HG03565 (cell line): ENCODE measurements around the gene BEST1.
"Not testable (repeated sequence)": the region's sequence is repeated elsewhere in the genome, so short reads cannot be mapped to it uniquely, and the experiment has no call there.

Source experiments
- ATAC-seq: cut with Tn5 transposase; IDR thresholded peaks from one replicate; pipeline ENCODE4 v1.9.1; 2021; ENCODE audit warnings: mild to moderate bottlenecking, moderate library complexity; ENCODE audit not compliant: unreplicated experiment

Gene BEST1

GRCh38 chr11:61946894-61947293 is 3.3 kb upstream of the BEST1 start:
- no peak for ATAC-seq

- ATAC-seq: no peak
These were observed 2.5 kb upstream of the BEST1 start for GRCh38 chr11:61947486-61948210.

- ATAC-seq: no peak
These were observed 1.6 kb upstream of the BEST1 start for GRCh38 chr11:61948505-61948904.

- ATAC-seq: no peak
These were observed 749 bp upstream of the BEST1 start for GRCh38 chr11:61949169-61950034.

- no peak for ATAC-seq
These were observed 1.5 kb downstream of the BEST1 start for GRCh38 chr11:61951484-61952135.

- no peak for ATAC-seq
These were observed 2.7 kb downstream of the BEST1 start for GRCh38 chr11:61952882-61953281.

GRCh38 chr11:61953632-61954031 is 3.5 kb downstream of the BEST1 start:
- ATAC-seq: not testable (repeated sequence)

- no peak for ATAC-seq
These were observed 4.1 kb downstream of the BEST1 start for GRCh38 chr11:61954106-61954850.

GRCh38 chr11:61954851-61955421 is 4.8 kb downstream of the BEST1 start:
- no peak for ATAC-seq

GRCh38 chr11:61955422-61956135 is 5.4 kb downstream of the BEST1 start:
- no peak for ATAC-seq

- ATAC-seq: no peak
These were observed 6.3 kb downstream of the BEST1 start for GRCh38 chr11:61956191-61957020.

GRCh38 chr11:61957021-61957770 is 7.0 kb downstream of the BEST1 start:
- ATAC-seq: no peak

- ATAC-seq: no peak
These were observed 8.4 kb downstream of the BEST1 start for GRCh38 chr11:61958590-61958989.

- ATAC-seq: no peak
These were observed 9.0 kb downstream of the BEST1 start for GRCh38 chr11:61959114-61959513.

GRCh38 chr11:61959678-61960077 is 9.5 kb downstream of the BEST1 start:
- ATAC-seq: no peak

GRCh38 chr11:61960532-61960931 is 10.4 kb downstream of the BEST1 start:
- no peak for ATAC-seq

GRCh38 chr11:61961570-61962212 is 11.5 kb downstream of the BEST1 start:
- no peak for ATAC-seq
